LNCaP clone FGC (cell line): Measurements from ENCODE around the gene DRGX.

Experiments used
- DNase-seq: peaks from one replicate; pipeline ENCODE4 v3.0.0-alpha.2; 2011; ENCODE audit warnings: low read depth
- H3K4me3 ChIP-seq: 2 replicates; pipeline ENCODE4 v1.5.1; 2011; ENCODE audit warnings: mild to moderate bottlenecking, low read depth, low read length, control low read depth
- CTCF ChIP-seq: IDR thresholded peaks from 2 replicates; pipeline ENCODE4 v1.5.1; 2012; ENCODE audit warnings: mild to moderate bottlenecking; ENCODE audit not compliant: control insufficient read depth, insufficient read depth; ENCODE audit errors: extremely low read depth

DRGX gene

GRCh38 chr10:49318755-49319154, 77.1 kb downstream of the DRGX start:
- TF ChIP-seq CTCF: no peak
- no peak for DNase-seq
- no peak overlapping the region for H3K4me3 ChIP-seq

GRCh38 chr10:49318028-49318427, 77.9 kb downstream of the DRGX start:
- H3K4me3 ChIP-seq: no peak overlapping the region
- no peak for DNase-seq
- TF ChIP-seq CTCF: no peak

GRCh38 chr10:49314806-49315205, 81.1 kb downstream of the DRGX start:
- DNase-seq: no peak
- H3K4me3 ChIP-seq: no peak overlapping the region
- no peak for TF ChIP-seq CTCF
